ENCODE data around the gene PANK1. TPM values are rescaled to one million over a fixed set of nuclear protein-coding genes. Genes with fewer than 3 reads are reported as not detected.

PANK1 gene
- total RNA-seq, 1 donor = 7.3 TPM

DNA sequence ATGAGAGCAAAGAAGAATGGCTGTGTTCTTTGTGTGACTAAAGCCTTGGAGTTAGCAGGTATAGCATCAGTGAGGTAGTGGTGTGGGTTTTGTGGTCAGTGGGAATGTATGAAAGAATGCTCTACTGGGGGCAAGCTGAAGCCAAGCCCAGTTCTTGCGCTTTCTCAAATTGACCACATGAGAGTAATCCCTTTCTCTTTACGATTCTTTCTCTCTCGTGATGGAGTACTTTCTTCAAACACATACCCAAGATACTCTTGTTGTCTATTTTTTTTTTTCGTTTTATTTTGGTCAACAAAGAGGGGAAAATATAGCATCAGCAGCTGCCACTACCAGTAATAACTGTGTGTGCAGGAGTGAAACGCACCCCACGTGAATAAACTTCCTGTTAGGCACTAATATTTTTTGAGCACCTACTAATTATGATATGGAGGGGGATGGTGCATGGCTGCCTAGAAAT lies 8.4 kb upstream of the PANK1 start:
- no peak overlapping the region for H3K4me3 ChIP-seq (ENCODE audit: low read depth, low read length)
- no peak for TF ChIP-seq CTCF (IDR thresholded peaks at IDR 0.05; ENCODE audit: insufficient read depth, low read depth, low read length)
- no peak for DNase-seq (ENCODE audit: low read depth)

DNA sequence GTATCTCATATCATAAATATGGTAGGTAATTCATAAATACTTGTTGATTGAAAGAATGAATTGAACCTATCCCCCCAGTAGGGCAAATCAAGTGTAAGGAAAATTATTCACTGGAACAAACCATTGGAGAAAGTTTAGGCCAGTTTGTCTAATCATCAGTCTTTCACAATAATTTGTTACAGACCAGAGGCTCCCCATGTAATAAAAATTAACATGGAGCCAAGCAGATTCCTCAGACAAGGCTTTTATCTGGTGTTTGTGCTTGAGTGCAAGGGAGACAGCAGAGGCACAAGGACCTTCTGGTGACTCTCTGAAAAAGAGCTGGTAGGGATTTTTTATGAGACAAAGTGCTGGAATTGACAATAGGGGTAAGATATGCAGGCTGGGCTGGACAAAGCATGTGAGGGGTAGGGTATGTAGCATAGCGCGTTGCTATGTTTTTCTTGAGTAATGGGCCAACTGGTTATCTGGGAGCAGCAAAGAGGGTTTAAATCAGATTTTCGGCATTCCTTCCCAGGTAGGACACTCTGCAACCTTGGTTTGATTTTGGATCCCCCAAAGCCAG lies 7.8 kb upstream of the PANK1 start:
- no peak for TF ChIP-seq CTCF (IDR thresholded peaks at IDR 0.05; ENCODE audit: insufficient read depth, low read depth, low read length)
- DNase-seq (ENCODE audit: low read depth) = no peak
- no peak overlapping the region for H3K4me3 ChIP-seq (ENCODE audit: low read depth, low read length)

DNA sequence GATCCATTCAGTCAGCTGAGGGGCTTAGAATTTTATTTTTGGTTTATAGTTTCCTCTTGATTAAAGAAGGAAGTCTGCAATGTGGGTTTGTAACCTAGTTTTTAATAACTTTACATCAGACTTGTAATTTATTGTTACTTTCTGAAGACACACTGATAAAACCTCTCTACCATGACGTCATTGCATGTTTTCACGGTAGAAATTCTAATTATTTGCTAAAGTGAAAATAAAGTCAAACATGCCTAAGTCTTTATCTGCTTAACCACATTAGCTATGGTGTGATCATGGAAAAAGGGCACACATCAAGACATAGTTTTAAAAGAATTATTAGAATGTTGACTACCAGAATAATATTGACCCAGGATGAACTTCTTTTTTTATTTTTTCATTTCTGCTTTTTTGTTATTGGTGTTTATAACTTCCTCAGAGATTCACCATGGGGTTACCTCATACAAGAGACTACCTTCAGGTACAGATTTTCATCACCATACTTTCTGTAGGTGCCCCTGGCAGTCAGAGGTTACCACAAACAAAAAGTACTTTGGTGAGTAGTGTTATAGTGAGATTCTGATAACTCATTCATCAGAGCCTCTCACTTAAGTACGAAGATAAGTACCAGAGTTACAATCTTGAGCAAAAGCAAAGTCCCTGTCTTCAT lies 7.0 kb upstream of the PANK1 start:
- no peak overlapping the region for H3K4me3 ChIP-seq (ENCODE audit: low read depth, low read length)
- no peak for DNase-seq (ENCODE audit: low read depth)
- no peak for TF ChIP-seq CTCF (IDR thresholded peaks at IDR 0.05; ENCODE audit: insufficient read depth, low read depth, low read length)

GRCh38 chr10:89651205-89651915 lies 6.3 kb upstream of the PANK1 start:
- H3K4me3 ChIP-seq (ENCODE audit: low read depth, low read length) = no peak overlapping the region
- no peak for TF ChIP-seq CTCF (IDR thresholded peaks at IDR 0.05; ENCODE audit: insufficient read depth, low read depth, low read length)
- no peak for DNase-seq (ENCODE audit: low read depth)

- no peak for DNase-seq (ENCODE audit: low read depth)
- no peak overlapping the region for H3K4me3 ChIP-seq (ENCODE audit: low read depth, low read length)
- TF ChIP-seq CTCF (IDR thresholded peaks at IDR 0.05; ENCODE audit: insufficient read depth, low read depth, low read length) = no peak
Observed at GRCh38 chr10:89649051-89649450, 4.0 kb upstream of the PANK1 start.

- no peak overlapping the region for H3K4me3 ChIP-seq (ENCODE audit: low read depth, low read length)
- no peak for DNase-seq (ENCODE audit: low read depth)
- no peak for TF ChIP-seq CTCF (IDR thresholded peaks at IDR 0.05; ENCODE audit: insufficient read depth, low read depth, low read length)
Observed at GRCh38 chr10:89648074-89648473, 3.0 kb upstream of the PANK1 start.
